IMR-90 (cell line): ENCODE results near the gene COL13A1. TPM values are rescaled to one million over a fixed set of nuclear protein-coding genes. Genes with fewer than 3 reads are reported as not detected.

Source experiments
- ATAC-seq: fragments of 200-7000 bp; cut with Tn5 transposase; 2 replicates; pipeline ENCODE4 v1.9.1; 2020; ENCODE audit warnings: low read depth, mild to moderate bottlenecking, moderate library complexity
- BruUV-seq: library from RNA; stranded (reverse); fragments of 400-500 nt; replicated peaks from 2 replicates; lab custom pipeline; 2021; lab: Mats Ljungman, UMichigan
- CTCF ChIA-PET: fragments of 300-600 bp; formaldehyde crosslinking; extraction: SDS; loops from one replicate; lab custom pipeline; 2021; ENCODE audit warnings: antibody characterized with exemption; lab: Yijun Ruan, JAX
- POLR2A ChIA-PET: fragments of 300-600 bp; sonication (Branson Sonifier 250); formaldehyde crosslinking; loops from one replicate; lab custom pipeline; 2022; ENCODE audit warnings: antibody characterized with exemption; ENCODE audit not compliant: unreplicated experiment; lab: Charles Lee
- DNase-seq: peaks from one replicate; pipeline ENCODE4 v3.0.0; 2013
- H2AFZ ChIP-seq: replicated peaks from 2 replicates; pipeline ENCODE3; 2013; ENCODE audit warnings: low read length, mild to moderate bottlenecking; ENCODE audit not compliant: poor library complexity
- H2AK5ac ChIP-seq: 2 replicates; pipeline ENCODE4 v1.6.1; 2013; ENCODE audit warnings: low read depth, low read length, inconsistent platforms
- H2AK9ac ChIP-seq: replicated peaks from 2 replicates; pipeline ENCODE3; 2013; ENCODE audit warnings: mild to moderate bottlenecking, low read depth, low read length, moderate library complexity; ENCODE audit not compliant: poor library complexity
- H2BK120ac ChIP-seq: 2 replicates; pipeline ENCODE4 v1.6.1; 2013; ENCODE audit warnings: low read depth, low read length, inconsistent platforms
- H2BK15ac ChIP-seq: 3 replicates; pipeline ENCODE4 v1.6.1; 2013; ENCODE audit warnings: low read depth, low read length, inconsistent platforms
- H2BK20ac ChIP-seq: 2 replicates; pipeline ENCODE4 v1.6.1; 2013; ENCODE audit warnings: low read depth, mild to moderate bottlenecking, inconsistent platforms, low read length, moderate library complexity
- H2BK5ac ChIP-seq: 2 replicates; pipeline ENCODE4 v1.6.1; 2013; ENCODE audit warnings: mild to moderate bottlenecking, low read depth, low read length, inconsistent platforms; ENCODE audit not compliant: poor library complexity, severe bottlenecking
- H3K14ac ChIP-seq: replicated peaks from 2 replicates; pipeline ENCODE4 v1.6.1; 2013; ENCODE audit warnings: low read depth, low read length, inconsistent platforms
- H3K18ac ChIP-seq: 2 replicates; pipeline ENCODE4 v1.6.1; 2013; ENCODE audit warnings: low read depth, low read length, control low read depth
- H3K23ac ChIP-seq: 2 replicates; pipeline ENCODE4 v1.6.1; 2013; ENCODE audit warnings: low read depth, low read length, inconsistent platforms
- H3K27ac ChIP-seq: 2 replicates; pipeline ENCODE4 v1.5.1; 2013; ENCODE audit warnings: mild to moderate bottlenecking, control low read depth, low read length; ENCODE audit not compliant: insufficient read depth
- H3K27me3 ChIP-seq: 2 replicates; pipeline ENCODE4 v1.6.1; 2013; ENCODE audit warnings: low read length; ENCODE audit not compliant: control insufficient read depth, insufficient read depth
- H3K36me3 ChIP-seq: 2 replicates; pipeline ENCODE4 v1.6.1; 2013; ENCODE audit warnings: low read length, mixed read lengths; ENCODE audit not compliant: control insufficient read depth, insufficient read depth
- H3K4ac ChIP-seq: 2 replicates; pipeline ENCODE4 v1.6.1; 2013; ENCODE audit warnings: low read depth, low read length, inconsistent platforms
- H3K4me1 ChIP-seq: 2 replicates; pipeline ENCODE4 v1.6.1; 2013; ENCODE audit warnings: low read length, mixed read lengths; ENCODE audit not compliant: control insufficient read depth, insufficient read depth
- H3K4me2 ChIP-seq: 2 replicates; pipeline ENCODE4 v1.6.1; 2013; ENCODE audit warnings: low read depth, mild to moderate bottlenecking, control low read depth, low read length, moderate library complexity
- H3K4me3 ChIP-seq: 2 replicates; pipeline ENCODE4 v1.5.1; 2013; ENCODE audit warnings: low read depth, mild to moderate bottlenecking, control low read depth, low read length, moderate library complexity; ENCODE audit not compliant: insufficient read depth
- H3K56ac ChIP-seq: 2 replicates; pipeline ENCODE4 v1.6.1; 2013; ENCODE audit warnings: low read length, inconsistent platforms; ENCODE audit not compliant: insufficient read depth; ENCODE audit errors: extremely low read depth
- H3K79me1 ChIP-seq, 2 experiments: 2 replicates each; pipeline ENCODE4 v1.6.1; 2013; ENCODE audit warnings: low read length in 2 of 2, inconsistent platforms in 1 of 2, low read depth in 1 of 2
- H3K9ac ChIP-seq: 2 replicates; pipeline ENCODE4 v1.6.1; 2013; ENCODE audit warnings: low read depth, low read length, control low read depth
- H3K9me1 ChIP-seq: 2 replicates; pipeline ENCODE4 v1.6.1; 2013; ENCODE audit warnings: low read length, inconsistent platforms; ENCODE audit not compliant: insufficient read depth
- H3K9me3 ChIP-seq: 2 replicates; pipeline ENCODE4 v1.6.1; 2013; ENCODE audit warnings: low read length; ENCODE audit not compliant: control insufficient read depth, insufficient read depth
- H4K20me1 ChIP-seq: 2 replicates; pipeline ENCODE4 v1.6.1; 2013; ENCODE audit warnings: low read length, inconsistent platforms; ENCODE audit not compliant: insufficient read depth
- H4K5ac ChIP-seq: 2 replicates; pipeline ENCODE4 v1.6.1; 2013; ENCODE audit warnings: mild to moderate bottlenecking, low read depth, low read length, control low read depth
- H4K8ac ChIP-seq, 2 experiments: 2 replicates each; pipeline ENCODE4 v1.6.1; 2013; ENCODE audit warnings: low read depth in 2 of 2, low read length in 2 of 2, control low read depth in 1 of 2, inconsistent platforms in 1 of 2
- H4K91ac ChIP-seq: 2 replicates; pipeline ENCODE4 v1.6.1; 2013; ENCODE audit warnings: low read depth, low read length, inconsistent platforms; ENCODE audit not compliant: insufficient read depth
- RAD21 ChIP-seq: IDR thresholded peaks from 2 replicates; pipeline ENCODE4 v1.6.1; 2012; ENCODE audit warnings: low read length, improper control_type of control experiment
- RFX5 ChIP-seq: IDR thresholded peaks from 2 replicates; pipeline ENCODE4 v1.8.0; 2012; ENCODE audit warnings: low read depth, mild to moderate bottlenecking, low read length, moderate library complexity
- SMC3 ChIP-seq: fragments of 150-350 bp; IDR thresholded peaks from 2 replicates; pipeline ENCODE4 v1.6.1; 2016; ENCODE audit warnings: low read depth, mild to moderate bottlenecking, antibody characterized with exemption, low read length, moderate library complexity
- WGBS, 2 experiments: methylation state at CpG; one replicate each; pipeline versions ENCODE4 v1.1.5 to v1.1.7; 2013; ENCODE audit warnings: missing lambda C conversion rate in 2 of 2; ENCODE audit not compliant: insufficient read length in 1 of 2; ENCODE audit errors: extremely low coverage in 2 of 2; 5-methylcytosine and 5-hydroxymethylcytosine counted together
- dilution Hi-C: fragments of 300-500 bp; cut with HindIII; formaldehyde crosslinking; loops from one replicate; pipeline ENCODE4 v1.14.3; 2018; ENCODE audit warnings: low sequenced_read_pairs; ENCODE audit not compliant: unreplicated experiment
- in situ Hi-C: fragments of 300-500 bp; cut with MboI; formaldehyde crosslinking; loops from 3 replicates; pipeline ENCODE4 v1.14.3; 2019; ENCODE audit warnings: low sequenced_read_pairs, inconsistent platforms, mixed read lengths
- intact Hi-C: fragments of 100-400 bp; cut with micrococcal nuclease; formaldehyde crosslinking; loops from 2 replicates; pipeline ENCODE4 v1.10.0; 2022
- polyA plus RNA-seq, 3 experiments: library from polyadenylated mRNA; depleted of rRNA; stranded (reverse); fragments of >200 nt; gene quantifications; 2 replicates each; pipeline ENCODE4 v1.2.3, GENCODE V29; 2012; ENCODE audit warnings: low replicate concordance in 1 of 3
- total RNA-seq: library from RNA; depleted of rRNA; stranded (reverse); fragments of >200 nt; gene quantifications from 2 replicates; pipeline ENCODE4 v1.2.3, GENCODE V29; 2012

The COL13A1 gene
- total and polyA plus RNA-seq, 2 of the 4 experiments (the other 2 are of a cell fraction), result 12.2 to 31.3 TPM

DNA sequence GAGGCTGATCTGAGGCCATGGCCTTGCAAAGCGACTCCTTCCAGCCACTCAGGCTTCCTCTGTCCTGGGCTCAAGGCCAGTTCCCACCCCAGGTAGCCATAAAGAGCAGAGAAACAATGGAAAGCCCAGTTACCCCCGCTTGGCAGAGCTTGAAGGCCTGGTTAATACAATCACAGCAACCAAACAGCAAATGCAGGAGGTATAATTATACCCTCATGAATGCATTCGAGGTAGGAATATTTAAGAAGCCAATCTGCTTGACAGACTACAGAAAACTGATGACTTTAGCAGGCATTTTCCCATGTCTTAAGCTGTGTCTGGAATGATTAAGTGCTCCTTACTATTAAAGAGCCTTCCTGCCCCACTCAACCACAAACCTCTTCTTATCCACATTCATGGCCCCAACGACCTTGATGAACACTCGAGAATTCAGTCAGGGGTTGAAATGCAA is 136.9 kb downstream of the COL13A1 start:
- H4K8ac ChIP-seq, result no peak overlapping the region
- no TSS peak for BruUV-seq
- H2AK9ac ChIP-seq, result no peak overlapping the region
- H3K9me3 ChIP-seq, result no peaks in the 10 kb centered on the region
- H4K91ac ChIP-seq, result no peak overlapping the region
- no peak overlapping the region for H2BK5ac ChIP-seq
- no peak overlapping the region for H2BK120ac ChIP-seq
- H3K27me3 ChIP-seq, result no peaks in the 10 kb centered on the region
- H3K14ac ChIP-seq, result no peak overlapping the region
- H3K9me1 ChIP-seq, result peaks cover 5% of the 10 kb centered on the region
- peaks cover 4% of the 10 kb centered on the region; the same call in 1 of the 2 replicates for H3K36me3 ChIP-seq
- in situ Hi-C loops, result no loop called here
- H2AFZ ChIP-seq, result no peak overlapping the region
- H3K4ac ChIP-seq, result no peak overlapping the region
- no peaks in the 10 kb centered on the region for H3K4me1 ChIP-seq
- no peaks in the 10 kb centered on the region for H4K20me1 ChIP-seq
- H3K4me2 ChIP-seq, result no peak overlapping the region
- no peak overlapping the region for H2BK15ac ChIP-seq
- no peak overlapping the region for H3K23ac ChIP-seq
- POLR2A ChIA-PET, result no interaction called here
- intact Hi-C loops, result no loop called here
- no peak overlapping the region for H3K9ac ChIP-seq
- dilution Hi-C loops, result no loop called here
- H3K18ac ChIP-seq, result no peak overlapping the region
- H3K4me3 ChIP-seq, result no peak overlapping the region
- no peak overlapping the region for H3K27ac ChIP-seq
- DNase-seq, result no peak
- no peak overlapping the region for H4K5ac ChIP-seq
- WGBS, 2 experiments, result 86% methylated on average over 1 of the region's 5 CpGs; no CpG with 5 or more reads in 1 of the 2 experiments
- CTCF ChIA-PET, result no interaction called here
- ATAC-seq, result no peak
- no peak overlapping the region for H2BK20ac ChIP-seq
- no peak overlapping the region for H3K56ac ChIP-seq
- TF ChIP-seq RFX5 (no peak), RAD21 (no peak), SMC3 (no peak)
- H3K79me1 ChIP-seq, result no peaks in the 10 kb centered on the region
- H2AK5ac ChIP-seq, result no peak overlapping the region
